ENCODE data around the gene PANX3. TPM values are rescaled to one million over a fixed set of nuclear protein-coding genes. Genes with fewer than 3 reads are reported as not detected.

Gene PANX3
- total RNA-seq, result not detected

GRCh38 chr11:124611064-124611463, at the start of gene PANX3:
TSS of gene PANX3 (plus strand) at chr11:124611428. CDS start at chr11:124611557, 129 bp downstream.
- intact Hi-C loops (cut with micrococcal nuclease), result no loop called here
- H3K36me3 Mint-ChIP-seq, result no peaks in the 10 kb centered on the region
- peaks cover 6% of the 10 kb centered on the region for H3K4me1 Mint-ChIP-seq (ENCODE audit: low read depth)
- H3K4me3 Mint-ChIP-seq, result no peak within 1 kb of the TSS
- no peak for DNase-seq
- POLR2A ChIA-PET, result no interaction called here
- H3K9me3 Mint-ChIP-seq, result no peaks in the 10 kb centered on the region
- CTCF ChIA-PET, result interaction anchor here (1.4 kb wide), 2 partner anchors 25 to 58 kb away, joined by 3 to 4 read pairs; no protein-coding TSS in a partner anchor
- no peak within 1 kb of the TSS for H3K27ac Mint-ChIP-seq
- H3K27me3 Mint-ChIP-seq, result peaks cover 4% of the 10 kb centered on the region

GRCh38 chr11:124569697-124570096, 41.5 kb upstream of the PANX3 start, which contains the start of gene OR8A1:
TSS of gene OR8A1 (plus strand) at chr11:124569997. CDS start at chr11:124570120, 123 bp downstream.
- intact Hi-C loops (cut with micrococcal nuclease), result no loop called here
- ChIA-PET POLR2A (no interaction called here), CTCF (no interaction called here)
- Mint-ChIP-seq H3K4me3 (no peak within 1 kb of the TSS), H3K36me3 (no peaks in the 10 kb centered on the region), H3K27me3 (peaks cover 11% of the 10 kb centered on the region), H3K9me3 (no peaks in the 10 kb centered on the region), H3K27ac (no peak within 1 kb of the TSS), H3K4me1 (ENCODE audit: low read depth) (no peaks in the 10 kb centered on the region)
- DNase-seq, result no peak

GRCh38 chr11:124570160-124570559, 41.1 kb upstream of the PANX3 start:
- Mint-ChIP-seq H3K36me3 (no peaks in the 10 kb centered on the region), H3K4me3 (no peak overlapping the region), H3K4me1 (ENCODE audit: low read depth) (no peaks in the 10 kb centered on the region), H3K27ac (no peak overlapping the region), H3K27me3 (peaks cover 8% of the 10 kb centered on the region), H3K9me3 (no peaks in the 10 kb centered on the region)
- intact Hi-C loops (cut with micrococcal nuclease), result no loop called here
- ChIA-PET POLR2A (no interaction called here), CTCF (no interaction called here)
- no peak for DNase-seq

- POLR2A ChIA-PET, result interaction anchor here (0.6 kb wide), 1 partner anchor 160 kb away, joined by 3 read pairs; no protein-coding TSS in a partner anchor
- DNase-seq, result no peak
- Mint-ChIP-seq H3K36me3 (no peaks in the 10 kb centered on the region), H3K27ac (no peak overlapping the region), H3K4me1 (ENCODE audit: low read depth) (no peaks in the 10 kb centered on the region), H3K27me3 (peaks cover 2% of the 10 kb centered on the region), H3K9me3 (no peaks in the 10 kb centered on the region), H3K4me3 (no peak overlapping the region)
- CTCF ChIA-PET, result interaction anchor here (0.6 to 2.3 kb wide), 2 partner anchors 176 to 1474 kb away, joined by 3 to 6 read pairs; no protein-coding TSS in a partner anchor
- intact Hi-C loops (cut with micrococcal nuclease), result no loop called here
These were observed 33.4 kb upstream of the PANX3 start for GRCh38 chr11:124577716-124578427.

GRCh38 chr11:124578761-124579160, 32.5 kb upstream of the PANX3 start:
- no peaks in the 10 kb centered on the region for H3K36me3 Mint-ChIP-seq
- POLR2A ChIA-PET, result no interaction called here

GRCh38 chr11:124581817-124582216, 29.4 kb upstream of the PANX3 start:
- Mint-ChIP-seq H3K4me1 (ENCODE audit: low read depth) (no peaks in the 10 kb centered on the region), H3K27me3 (peaks cover 3% of the 10 kb centered on the region), H3K36me3 (no peaks in the 10 kb centered on the region), H3K27ac (no peak overlapping the region), H3K9me3 (no peaks in the 10 kb centered on the region), H3K4me3 (no peak overlapping the region)
- ChIA-PET POLR2A (no interaction called here), CTCF (interaction anchor here (1.6 kb wide), 1 partner anchor 510 kb away, joined by 4 read pairs; no protein-coding TSS in a partner anchor)
- intact Hi-C loops (cut with micrococcal nuclease), result no loop called here
- DNase-seq, result no peak

More at GRCh38 chr11:124578761-124579160, 32.5 kb upstream of the PANX3 start:
- Mint-ChIP-seq H3K4me3 (no peak overlapping the region), H3K27ac (no peak overlapping the region), H3K4me1 (ENCODE audit: low read depth) (no peaks in the 10 kb centered on the region), H3K27me3 (peaks cover 2% of the 10 kb centered on the region), H3K9me3 (no peaks in the 10 kb centered on the region)
- CTCF ChIA-PET, result interaction anchor here (0.6 to 2.3 kb wide), 2 partner anchors 176 to 1475 kb away, joined by 3 to 6 read pairs; no protein-coding TSS in a partner anchor
- intact Hi-C loops (cut with micrococcal nuclease), result no loop called here
- no peak for DNase-seq

GRCh38 chr11:124582565-124582964, 28.7 kb upstream of the PANX3 start:
- POLR2A ChIA-PET, result no interaction called here
- H3K27ac Mint-ChIP-seq, result no peak overlapping the region
- no peaks in the 10 kb centered on the region for H3K4me1 Mint-ChIP-seq (ENCODE audit: low read depth)
- H3K36me3 Mint-ChIP-seq, result no peaks in the 10 kb centered on the region
- intact Hi-C loops (cut with micrococcal nuclease), result no loop called here
- no peaks in the 10 kb centered on the region for H3K9me3 Mint-ChIP-seq
- H3K27me3 Mint-ChIP-seq, result peaks cover 10% of the 10 kb centered on the region
- no peak for DNase-seq
- H3K4me3 Mint-ChIP-seq, result no peak overlapping the region
- CTCF ChIA-PET, result interaction anchor here (1.6 to 2.7 kb wide), 2 partner anchors 180 to 511 kb away, joined by 4 to 10 read pairs; no protein-coding TSS in a partner anchor

GRCh38 chr11:124583781-124584180, 27.4 kb upstream of the PANX3 start:
- ChIA-PET POLR2A (no interaction called here), CTCF (interaction anchor here (2.7 to 3.6 kb wide), 2 partner anchors 167 to 181 kb away, joined by 10 to 33 read pairs; no protein-coding TSS in a partner anchor)
- intact Hi-C loops (cut with micrococcal nuclease), result no loop called here

GRCh38 chr11:124584681-124585372, 26.4 kb upstream of the PANX3 start:
- Mint-ChIP-seq H3K9me3 (no peaks in the 10 kb centered on the region), H3K36me3 (no peaks in the 10 kb centered on the region), H3K4me3 (no peak overlapping the region), H3K27me3 (peaks cover 15% of the 10 kb centered on the region), H3K4me1 (ENCODE audit: low read depth) (no peaks in the 10 kb centered on the region), H3K27ac (no peak overlapping the region)
- POLR2A ChIA-PET, result no interaction called here
- CTCF ChIA-PET, result interaction anchor here (1.1 to 3.6 kb wide), 10 partner anchors 10 to 513 kb away, joined by 3 to 33 read pairs (median 6); no protein-coding TSS in a partner anchor
- intact Hi-C loops (cut with micrococcal nuclease), result loop anchor here (5.0 kb wide), 1 partner anchor 518 kb away; no protein-coding TSS in a partner anchor
- DNase-seq, result no peak

More at GRCh38 chr11:124583781-124584180, 27.4 kb upstream of the PANX3 start:
- DNase-seq, result no peak
- no peaks in the 10 kb centered on the region for H3K9me3 Mint-ChIP-seq
- H3K4me3 Mint-ChIP-seq, result no peak overlapping the region
- no peak overlapping the region for H3K27ac Mint-ChIP-seq
- H3K4me1 Mint-ChIP-seq (ENCODE audit: low read depth), result no peaks in the 10 kb centered on the region
- H3K36me3 Mint-ChIP-seq, result no peaks in the 10 kb centered on the region
- peaks cover 15% of the 10 kb centered on the region for H3K27me3 Mint-ChIP-seq

- Mint-ChIP-seq H3K36me3 (no peaks in the 10 kb centered on the region), H3K27ac (no peak overlapping the region), H3K4me3 (no peak overlapping the region), H3K4me1 (ENCODE audit: low read depth) (no peaks in the 10 kb centered on the region), H3K9me3 (no peaks in the 10 kb centered on the region), H3K27me3 (peaks cover 15% of the 10 kb centered on the region)
- DNase-seq, result peak; percentile 57
- POLR2A ChIA-PET, result no interaction called here
- CTCF ChIA-PET, result interaction anchor here (0.6 to 3.6 kb wide), 15 partner anchors 8 to 515 kb away, joined by 3 to 33 read pairs (median 4); no protein-coding TSS in a partner anchor
- intact Hi-C loops (cut with micrococcal nuclease), result loop anchor here (1.0 to 5.0 kb wide), 3 partner anchors 171 to 519 kb away; no protein-coding TSS in a partner anchor
These were observed 24.9 kb upstream of the PANX3 start for GRCh38 chr11:124586238-124586860.

GRCh38 chr11:124591430-124591829, 19.8 kb upstream of the PANX3 start:
- Mint-ChIP-seq H3K4me1 (ENCODE audit: low read depth) (no peaks in the 10 kb centered on the region), H3K4me3 (no peak overlapping the region), H3K9me3 (no peaks in the 10 kb centered on the region), H3K27ac (no peak overlapping the region), H3K27me3 (peaks cover 17% of the 10 kb centered on the region), H3K36me3 (no peaks in the 10 kb centered on the region)
- DNase-seq, result no peak
- intact Hi-C loops (cut with micrococcal nuclease), result no loop called here
- ChIA-PET CTCF (no interaction called here), POLR2A (no interaction called here)

GRCh38 chr11:124592627-124593026, 18.6 kb upstream of the PANX3 start:
- ChIA-PET POLR2A (no interaction called here), CTCF (no interaction called here)
- Mint-ChIP-seq H3K4me3 (no peak overlapping the region), H3K36me3 (no peaks in the 10 kb centered on the region), H3K27me3 (peaks cover 13% of the 10 kb centered on the region), H3K4me1 (ENCODE audit: low read depth) (no peaks in the 10 kb centered on the region), H3K27ac (no peak overlapping the region), H3K9me3 (no peaks in the 10 kb centered on the region)
- no peak for DNase-seq
- intact Hi-C loops (cut with micrococcal nuclease), result no loop called here

All from activated CD4-positive, alpha-beta memory T cell treated with anti-CD3 and anti-CD28 coated beads for 36 hours (primary cell).